Measurements from ENCODE around the gene GADD45G.

GRCh38 chr9:89633404-89633803, 28.6 kb downstream of the GADD45G start:
- no peak for TF ChIP-seq CTCF (conservative IDR thresholded peaks at IDR 0.05; ENCODE audit: low read length)
- TF ChIP-seq EZH2phosphoT487 (IDR thresholded peaks at IDR 0.05; ENCODE audit: borderline replicate concordance, low read depth, low read length), result no peak

Measured in OCI-LY7 (cell line).